Measurements from ENCODE around the gene PKN2. TPM values are rescaled to one million over a fixed set of nuclear protein-coding genes. Genes with fewer than 3 reads are reported as not detected.

PKN2 gene
- total RNA-seq, 1 donor from 2014 or later, result 51.4 TPM

DNA sequence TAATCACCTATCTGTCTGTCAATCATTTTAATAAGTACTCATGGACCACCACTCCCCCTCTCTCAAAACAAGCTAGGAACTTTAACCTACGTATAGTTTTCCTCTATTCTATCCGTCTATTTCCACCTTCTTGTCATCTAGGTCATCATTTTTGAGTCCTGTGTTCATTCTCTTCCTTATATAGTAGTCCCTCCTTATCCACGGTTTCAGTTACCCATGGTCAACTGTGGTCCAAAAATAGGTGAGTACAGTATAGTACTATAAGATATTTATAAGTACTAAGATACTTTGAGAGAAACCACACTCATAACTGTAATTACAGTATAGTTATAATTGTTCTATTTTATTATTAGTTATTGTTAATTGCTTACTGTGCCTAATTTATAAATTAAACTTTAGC lies 7.5 kb downstream of the PKN2 start:
- intact Hi-C loops (cut with DNase I), result no loop called here
- peaks cover 13% of the 10 kb centered on the region for H3K4me1 ChIP-seq
- no peak for ATAC-seq
- H3K27ac ChIP-seq, result no peak overlapping the region
- DNase-seq, result no peak
- no peaks in the 10 kb centered on the region for H3K9me3 ChIP-seq
- TF ChIP-seq CTCF (IDR thresholded peaks at IDR 0.05), result no peak
- no peaks in the 10 kb centered on the region for H3K27me3 ChIP-seq (ENCODE audit: low read depth)
- H3K4me3 ChIP-seq, result no peak overlapping the region
- H3K36me3 ChIP-seq, result peaks cover 14% of the 10 kb centered on the region

DNA sequence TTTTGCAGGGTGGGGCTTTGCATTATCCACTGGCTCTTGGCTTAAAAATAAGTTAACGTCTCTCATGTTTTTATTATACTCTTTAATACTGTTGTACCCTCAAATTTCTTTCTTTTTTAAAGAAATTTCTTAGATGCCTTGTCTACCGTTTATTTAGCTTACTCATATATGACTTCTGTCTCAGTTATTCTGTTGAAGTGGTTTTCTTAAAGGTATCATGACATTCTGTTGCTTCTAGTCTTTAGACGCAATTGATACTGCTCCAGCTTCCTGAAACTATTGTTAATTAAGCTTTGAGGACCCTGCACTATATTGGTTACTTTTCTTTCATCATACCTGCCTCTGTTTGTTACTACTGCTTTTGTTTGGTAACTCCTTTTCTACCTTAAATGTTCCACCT lies 11.7 kb downstream of the PKN2 start:
- TF ChIP-seq CTCF (IDR thresholded peaks at IDR 0.05), result no peak
- Histone ChIP-seq H3K9me3 (no peaks in the 10 kb centered on the region), H3K27ac (no peak overlapping the region), H3K27me3 (ENCODE audit: low read depth) (no peaks in the 10 kb centered on the region), H3K4me3 (no peak overlapping the region), H3K4me1 (peaks cover 17% of the 10 kb centered on the region), H3K36me3 (peaks cover 14% of the 10 kb centered on the region)
- intact Hi-C loops (cut with DNase I), result no loop called here
- ATAC-seq (no peak), DNase-seq (no peak)

GRCh38 chr1:88697503-88697902 lies 13.4 kb downstream of the PKN2 start:
- no peak for ATAC-seq
- intact Hi-C loops (cut with DNase I), result no loop called here
- no peak for TF ChIP-seq CTCF (IDR thresholded peaks at IDR 0.05)

GRCh38 chr1:88698140-88698539 lies 14.1 kb downstream of the PKN2 start:
- Histone ChIP-seq H3K4me1 (peaks cover 35% of the 10 kb centered on the region), H3K27me3 (ENCODE audit: low read depth) (no peaks in the 10 kb centered on the region), H3K4me3 (no peak overlapping the region), H3K9me3 (no peaks in the 10 kb centered on the region), H3K27ac (no peak overlapping the region), H3K36me3 (no peaks in the 10 kb centered on the region)
- TF ChIP-seq CTCF (IDR thresholded peaks at IDR 0.05), result no peak
- intact Hi-C loops (cut with DNase I), result no loop called here
- DNase-seq, result no peak
- ATAC-seq, result no peak

More at GRCh38 chr1:88697503-88697902, 13.4 kb downstream of the PKN2 start:
- Histone ChIP-seq H3K4me3 (no peak overlapping the region), H3K9me3 (no peaks in the 10 kb centered on the region), H3K36me3 (no peaks in the 10 kb centered on the region), H3K27me3 (ENCODE audit: low read depth) (no peaks in the 10 kb centered on the region), H3K4me1 (peaks cover 32% of the 10 kb centered on the region), H3K27ac (no peak overlapping the region)
- DNase-seq, result no peak

GRCh38 chr1:88698764-88699163 lies 14.7 kb downstream of the PKN2 start:
- intact Hi-C loops (cut with DNase I), result no loop called here
- peaks cover 35% of the 10 kb centered on the region for H3K4me1 ChIP-seq
- DNase-seq (no peak), ATAC-seq (no peak)
- H3K4me3 ChIP-seq, result no peak overlapping the region
- no peak for TF ChIP-seq CTCF (IDR thresholded peaks at IDR 0.05)
- no peaks in the 10 kb centered on the region for H3K27me3 ChIP-seq (ENCODE audit: low read depth)
- no peaks in the 10 kb centered on the region for H3K9me3 ChIP-seq
- H3K36me3 ChIP-seq, result no peaks in the 10 kb centered on the region
- no peak overlapping the region for H3K27ac ChIP-seq
